Liver (tissue), 9 donors: ENCODE data around the gene CFAP251. TPM values are rescaled to one million over a fixed set of nuclear protein-coding genes. Genes with fewer than 3 reads are reported as not detected.

Source experiments
- DNase-seq: peaks from one replicate; pipeline ENCODE4 v3.0.0-alpha.2; 2017; ENCODE audit warnings: low spot score
- H3K27ac ChIP-seq, 2 donors: one replicate each; pipeline ENCODE4 v1.7.0; 2013; ENCODE audit warnings: inconsistent platforms in 2 of 2, low read length in 2 of 2, control low read depth in 1 of 2, low read depth in 1 of 2, mild to moderate bottlenecking in 1 of 2
- H3K27me3 ChIP-seq, 4 donors: one replicate each; pipeline versions ENCODE4 v1.6.1 to v1.7.0; 2013; ENCODE audit warnings: low read length in 3 of 4, inconsistent platforms in 1 of 4, mild to moderate bottlenecking in 1 of 4, moderate library complexity in 1 of 4; ENCODE audit not compliant: control insufficient read depth in 4 of 4, insufficient read depth in 4 of 4
- H3K36me3 ChIP-seq, 4 donors: one replicate each; pipeline versions ENCODE4 v1.6.1 to v1.7.0; 2013; ENCODE audit warnings: low read length in 3 of 4, mild to moderate bottlenecking in 3 of 4, low read depth in 1 of 4, moderate library complexity in 1 of 4; ENCODE audit not compliant: control insufficient read depth in 4 of 4, insufficient read depth in 3 of 4
- H3K4me1 ChIP-seq, 4 donors: one replicate each; pipeline versions ENCODE4 v1.6.1 to v1.7.0; 2013; ENCODE audit warnings: low read length in 3 of 4, mild to moderate bottlenecking in 3 of 4, moderate library complexity in 1 of 4; ENCODE audit not compliant: control insufficient read depth in 4 of 4, insufficient read depth in 4 of 4
- H3K4me3 ChIP-seq, 3 donors: one replicate each; pipeline versions ENCODE4 v1.6.1 to v1.7.0; 2013; ENCODE audit warnings: low read length in 3 of 3, control low read depth in 1 of 3, low read depth in 1 of 3, mild to moderate bottlenecking in 1 of 3
- H3K9ac ChIP-seq, 2 donors: one replicate each; pipeline ENCODE4 v1.7.0; 2013; ENCODE audit warnings: low read length in 2 of 2, mild to moderate bottlenecking in 2 of 2, moderate library complexity in 2 of 2, control low read depth in 1 of 2, low read depth in 1 of 2
- H3K9me3 ChIP-seq, 4 donors: one replicate each; pipeline versions ENCODE4 v1.6.1 to v1.7.0; 2013; ENCODE audit warnings: low read length in 3 of 4; ENCODE audit not compliant: control insufficient read depth in 4 of 4
- EGR1 ChIP-seq, 2 donors: IDR thresholded peaks; 2 replicates each; pipeline ENCODE4 v1.6.1; 2016 to 2018; ENCODE audit warnings: antibody characterized with exemption in 2 of 2, low read depth in 2 of 2
- FOXA1 ChIP-seq: IDR thresholded peaks from 2 replicates; pipeline ENCODE4 v1.6.1; 2016; ENCODE audit warnings: antibody characterized with exemption
- FOXA2 ChIP-seq: IDR thresholded peaks from 2 replicates; pipeline ENCODE4 v1.6.1; 2016; ENCODE audit warnings: antibody characterized with exemption
- HNF4A ChIP-seq, 2 donors: conservative IDR thresholded peaks; 2 replicates each; pipeline ENCODE4 v1.6.1; 2016; ENCODE audit warnings: antibody characterized with exemption in 2 of 2, mild to moderate bottlenecking in 2 of 2
- HNF4G ChIP-seq: IDR thresholded peaks from 2 replicates; pipeline ENCODE4 v1.6.1; 2016; ENCODE audit warnings: antibody characterized with exemption
- NR2F2 ChIP-seq: IDR thresholded peaks from 2 replicates; pipeline ENCODE4 v1.6.1; 2016; ENCODE audit warnings: antibody characterized with exemption
- RAD21 ChIP-seq, 2 donors: IDR thresholded peaks; 2 replicates each; pipeline ENCODE4 v1.6.1; 2016; ENCODE audit warnings: antibody characterized with exemption in 2 of 2, mild to moderate bottlenecking in 2 of 2
- REST ChIP-seq: IDR thresholded peaks from 2 replicates; pipeline ENCODE4 v1.6.1; 2016; ENCODE audit warnings: antibody characterized with exemption, mild to moderate bottlenecking
- RXRA ChIP-seq, 2 donors: IDR thresholded peaks; 2 replicates each; pipeline ENCODE4 v1.6.1; 2017 to 2018; ENCODE audit warnings: antibody characterized with exemption in 2 of 2, mild to moderate bottlenecking in 1 of 2
- YY1 ChIP-seq: IDR thresholded peaks from 2 replicates; pipeline ENCODE4 v1.6.1; 2016; ENCODE audit warnings: antibody characterized with exemption, mild to moderate bottlenecking
- WGBS: extraction: QIAGEN DNeasy Blood & Tissue Kit; methylation state at CpG from one replicate; pipeline ENCODE4 v1.1.7; 2013; 5-methylcytosine and 5-hydroxymethylcytosine counted together
- polyA plus RNA-seq, 2 donors: library from polyadenylated mRNA; stranded (reverse) in 1 of 2; unstranded in 1 of 2; fragments of 200-250 nt in 1 of 2; fragments of >200 nt in 1 of 2; fragmentation: Nextera tagmentation in 1 of 2; extraction: Ambion mirVana in 1 of 2; gene quantifications; one replicate each; pipeline versions ENCODE4 v1.2.1 to v1.2.3, GENCODE V29; 2013 to 2015
- total RNA-seq, 2 donors: library from RNA; depleted of rRNA; stranded (reverse); fragments of >200 nt; gene quantifications; one replicate each; pipeline ENCODE4 v1.2.3, GENCODE V29; 2014
- TF ChIP-seq, protein P1 (sequence below): IDR thresholded peaks from 2 replicates; pipeline ENCODE4 v1.6.1; 2016; ENCODE audit warnings: antibody characterized with exemption
- TF ChIP-seq, protein P2 (sequence below): fragments of 150-350 bp; IDR thresholded peaks from 2 replicates; pipeline ENCODE4 v1.5.1; 2017; ENCODE audit warnings: improper control_type of control experiment, low read depth, low read length; ENCODE audit not compliant: missing input control
- TF ChIP-seq, protein P3 (sequence below): IDR thresholded peaks from 2 replicates; pipeline ENCODE4 v1.6.1; 2016; ENCODE audit warnings: antibody characterized with exemption
- donor health status: healthy.
- donor health status: healthy.
- donor health status: healthy.
- donor health status: healthy.
- donor health status: healthy.

Gene CFAP251
- total and polyA plus RNA-seq, 4 donors = 1.6 to 4.0 (median 2.0) TPM

DNA sequence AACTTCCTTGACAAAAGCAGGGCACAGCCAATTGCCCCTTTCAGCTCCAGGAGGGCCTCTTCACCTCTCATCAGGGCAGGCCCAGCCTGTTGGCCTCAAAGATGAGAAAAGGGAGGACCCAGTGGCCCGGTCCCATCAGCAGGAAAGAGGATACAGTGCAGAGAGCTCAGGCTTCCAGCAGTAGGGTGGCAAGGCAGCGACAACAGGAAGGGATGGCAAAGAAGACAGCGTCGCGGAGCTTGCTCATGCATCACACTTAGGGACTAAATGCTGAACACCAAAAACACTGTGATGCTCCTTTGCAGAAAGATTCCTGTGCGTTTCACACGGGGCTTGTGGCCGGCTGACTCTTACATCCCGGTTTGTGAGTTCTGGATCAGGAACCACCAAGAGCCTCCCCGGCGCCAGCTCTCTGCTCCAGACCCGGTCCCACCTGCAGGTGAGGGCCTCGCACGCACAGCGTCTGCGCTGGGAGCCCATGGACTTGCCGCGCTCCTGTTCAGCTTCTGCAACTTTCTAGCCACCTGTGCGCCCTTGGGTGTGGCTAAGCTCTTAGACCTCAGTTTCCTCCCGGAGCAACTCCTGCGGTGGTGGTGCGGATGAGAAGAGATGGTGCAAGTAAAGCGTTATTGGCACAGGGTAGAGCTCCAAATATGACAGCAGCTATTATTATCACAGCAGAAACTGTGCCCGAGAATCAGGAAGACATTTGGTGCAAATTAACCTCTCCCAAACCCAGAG, 88.0 kb downstream of the CFAP251 start:
- 91% methylated on average over 24 of the region's 24 CpGs for WGBS
- no peak for DNase-seq
- H3K27ac ChIP-seq = no peak overlapping the region
- no peaks in the 10 kb centered on the region for H3K36me3 ChIP-seq
- H3K4me1 ChIP-seq = no peaks in the 10 kb centered on the region
- no peak overlapping the region for H3K9ac ChIP-seq
- H3K9me3 ChIP-seq = no peaks in the 10 kb centered on the region
- TF ChIP-seq RAD21 (IDR thresholded peaks at IDR 0.05) (no peak), FOXA2 (no peak), EGR1 (IDR thresholded peaks at IDR 0.05; ENCODE audit: low read depth in 2 of 2) (no peak), HNF4A (conservative IDR thresholded peaks at IDR 0.05) (no peak), FOXA1 (no peak)
- TF ChIP-seq, protein P1, sequence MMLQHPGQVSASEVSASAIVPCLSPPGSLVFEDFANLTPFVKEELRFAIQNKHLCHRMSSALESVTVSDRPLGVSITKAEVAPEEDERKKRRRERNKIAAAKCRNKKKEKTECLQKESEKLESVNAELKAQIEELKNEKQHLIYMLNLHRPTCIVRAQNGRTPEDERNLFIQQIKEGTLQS = no peak
- TF ChIP-seq, protein P2, sequence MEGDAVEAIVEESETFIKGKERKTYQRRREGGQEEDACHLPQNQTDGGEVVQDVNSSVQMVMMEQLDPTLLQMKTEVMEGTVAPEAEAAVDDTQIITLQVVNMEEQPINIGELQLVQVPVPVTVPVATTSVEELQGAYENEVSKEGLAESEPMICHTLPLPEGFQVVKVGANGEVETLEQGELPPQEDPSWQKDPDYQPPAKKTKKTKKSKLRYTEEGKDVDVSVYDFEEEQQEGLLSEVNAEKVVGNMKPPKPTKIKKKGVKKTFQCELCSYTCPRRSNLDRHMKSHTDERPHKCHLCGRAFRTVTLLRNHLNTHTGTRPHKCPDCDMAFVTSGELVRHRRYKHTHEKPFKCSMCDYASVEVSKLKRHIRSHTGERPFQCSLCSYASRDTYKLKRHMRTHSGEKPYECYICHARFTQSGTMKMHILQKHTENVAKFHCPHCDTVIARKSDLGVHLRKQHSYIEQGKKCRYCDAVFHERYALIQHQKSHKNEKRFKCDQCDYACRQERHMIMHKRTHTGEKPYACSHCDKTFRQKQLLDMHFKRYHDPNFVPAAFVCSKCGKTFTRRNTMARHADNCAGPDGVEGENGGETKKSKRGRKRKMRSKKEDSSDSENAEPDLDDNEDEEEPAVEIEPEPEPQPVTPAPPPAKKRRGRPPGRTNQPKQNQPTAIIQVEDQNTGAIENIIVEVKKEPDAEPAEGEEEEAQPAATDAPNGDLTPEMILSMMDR = no peak
- H3K27me3 ChIP-seq = no peaks in the 10 kb centered on the region
- no peak overlapping the region for H3K4me3 ChIP-seq

- Histone ChIP-seq H3K27me3 (no peaks in the 10 kb centered on the region), H3K9me3 (no peaks in the 10 kb centered on the region), H3K9ac (no peak overlapping the region), H3K4me3 (no peak overlapping the region), H3K27ac (no peak overlapping the region), H3K4me1 (no peaks in the 10 kb centered on the region), H3K36me3 (no peaks in the 10 kb centered on the region)
- no peak for DNase-seq
- TF ChIP-seq, protein P3, sequence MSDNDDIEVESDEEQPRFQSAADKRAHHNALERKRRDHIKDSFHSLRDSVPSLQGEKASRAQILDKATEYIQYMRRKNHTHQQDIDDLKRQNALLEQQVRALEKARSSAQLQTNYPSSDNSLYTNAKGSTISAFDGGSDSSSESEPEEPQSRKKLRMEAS = no peak
- TF ChIP-seq YY1 (no peak), RXRA (IDR thresholded peaks at IDR 0.05) (no peak), RAD21 (IDR thresholded peaks at IDR 0.05) (no peak), HNF4G (no peak), NR2F2 (no peak), REST (no peak)
- TF ChIP-seq, protein P1 = no peak
- WGBS = 88% methylated on average over 9 of the region's 9 CpGs
Measured at GRCh38 chr12:122009741-122010140, 91.3 kb downstream of the CFAP251 start.
